K562 (cell line): ENCODE results near the gene HPCAL1. TPM values are rescaled to one million over a fixed set of nuclear protein-coding genes. Genes with fewer than 3 reads are reported as not detected.
A peak's percentile ranks its signal among the peaks of the same experiment; 100 is the strongest.

Experiments used
- CHD4 ChIP-seq: fragments of 200-600 bp; sonication (generic); IDR thresholded peaks from 3 replicates; pipeline ENCODE4 v1.6.1; 2012; ENCODE audit warnings: low read depth, mild to moderate bottlenecking, mixed read lengths, low read length, inconsistent platforms; ENCODE audit not compliant: insufficient read depth, insufficient replicate concordance, poor library complexity, severe bottlenecking
- CHD7 ChIP-seq: fragments of 200-600 bp; sonication (generic); IDR thresholded peaks from one replicate; pipeline ENCODE4 v1.6.1; 2012; ENCODE audit warnings: mild to moderate bottlenecking, low read depth, low read length, inconsistent platforms
- CREB5 ChIP-seq: fragments of 250-450 bp; sonication (Bioruptor Pico); IDR thresholded peaks from 2 replicates; pipeline ENCODE4 v1.5.0; 2020; ENCODE audit warnings: mild to moderate bottlenecking
- CXXC5 ChIP-seq: fragments of 250-450 bp; sonication (Bioruptor Pico); IDR thresholded peaks from 2 replicates; pipeline ENCODE4 v1.8.0; 2022; ENCODE audit warnings: inconsistent platforms, mild to moderate bottlenecking, moderate library complexity
- DIDO1 ChIP-seq: fragments of 450-650 bp; IDR thresholded peaks from 2 replicates; pipeline ENCODE4 v1.6.1; 2016; ENCODE audit warnings: low read depth, missing biosample characterization, missing genetic modification characterization
- FOS ChIP-seq: IDR thresholded peaks from 3 replicates; pipeline ENCODE4 v1.6.1; 2011; ENCODE audit not compliant: insufficient read length; ENCODE audit errors: extremely low read depth
- KLF13 ChIP-seq: fragments of 450-650 bp; IDR thresholded peaks from 2 replicates; pipeline ENCODE4 v1.6.1; 2016; ENCODE audit warnings: missing genetic modification characterization, low read depth, mild to moderate bottlenecking, missing compliant biosample characterization, moderate library complexity, borderline replicate concordance
- MAX ChIP-seq: sonication (generic); formaldehyde crosslinking; IDR thresholded peaks from 2 replicates; pipeline ENCODE4 v1.9.0; 2022; ENCODE audit warnings: mild to moderate bottlenecking, missing genetic modification reagents
- MEF2A ChIP-seq: IDR thresholded peaks from 2 replicates; pipeline ENCODE4 v1.6.1; 2011; ENCODE audit warnings: low read depth, mild to moderate bottlenecking, low read length, moderate library complexity; ENCODE audit not compliant: control insufficient read depth
- MYC ChIP-seq, 2 experiments: fragments of 250-450 bp in 1 of 2; sonication (Bioruptor Pico) in 1 of 2; IDR thresholded peaks; 2 replicates each; pipeline versions ENCODE4 v1.5.1 to v1.6.1; 2012 to 2021; ENCODE audit warnings: low read depth in 2 of 2, borderline replicate concordance in 1 of 2, improper control_type of control experiment in 1 of 2, low read length in 1 of 2, mild to moderate bottlenecking in 1 of 2, moderate library complexity in 1 of 2
- NFRKB ChIP-seq: fragments of 450-650 bp; IDR thresholded peaks from 2 replicates; pipeline ENCODE4 v1.6.1; 2016; ENCODE audit warnings: low read depth
- POLR3A ChIP-seq: IDR thresholded peaks from 2 replicates; pipeline ENCODE4 v1.6.1; 2011; ENCODE audit warnings: borderline replicate concordance, mild to moderate bottlenecking, moderate library complexity; ENCODE audit not compliant: insufficient read length, insufficient read depth; ENCODE audit errors: extremely low read depth
- SOX6 ChIP-seq: fragments of 450-650 bp; IDR thresholded peaks from 2 replicates; pipeline ENCODE4 v1.6.1; 2014; ENCODE audit warnings: mild to moderate bottlenecking
- polyA plus RNA-seq, 8 experiments: library from polyadenylated mRNA; depleted of rRNA in 4 of 8; stranded (reverse) in 5 of 8; unstranded in 3 of 8; fragments of >200 nt; fragmentation: Nextera tagmentation in 2 of 8; fragmentation: Illumina TruSeq in 1 of 8; extraction: Ambion mirVana in 2 of 8; extraction: Trizol in 1 of 8; gene quantifications; 2 replicates each; pipeline versions ENCODE4 v1.2.1 to v1.2.3, GENCODE V29; 2011 to 2014; ENCODE audit warnings: inconsistent platforms in 1 of 8, missing spikeins in 1 of 8
- total RNA-seq, 7 experiments: library from RNA; depleted of rRNA in 6 of 7; stranded (reverse); fragments of >200 nt in 6 of 7; fragmentation: Illumina TruSeq in 2 of 7; extraction: Trizol in 2 of 7; gene quantifications; 2 replicates each; pipeline versions ENCODE4 v1.2.1 to v1.2.3, GENCODE V29; 2011 to 2021; ENCODE audit warnings: low replicate concordance in 1 of 7

Gene HPCAL1
- total and polyA plus RNA-seq, 9 of the 15 experiments (the other 6 are each of a cell fraction or from before 2014, with no cell fraction given): 2.7 to 65.5 (median 23.9) TPM

- TF ChIP-seq CXXC5 (CRISPR knock-in tag) (no peak), FOS (peak; percentile 26), CHD4 (no peak), SOX6 (no peak), MEF2A (no peak), NFRKB (no peak), POLR3A (no peak), MAX (CRISPR knock-in tag) (peak; percentile 69), CREB5 (CRISPR knock-in tag) (no peak), CHD7 (no peak), KLF13 (tag) (no peak), MYC (IDR thresholded peaks at IDR 0.05; ENCODE audit: low read depth, low read length) (no peak), MYC (CRISPR knock-in tag; IDR thresholded peaks at IDR 0.05; ENCODE audit: borderline replicate concordance, low read depth) (no peak), DIDO1 (tag) (no peak)
Measured at GRCh38 chr2:10412380-10412779, 109.7 kb downstream of the HPCAL1 start (continued).
